NCI-H1694 treated with DMSO at 0.1 percent for 48 hours (cell line): ENCODE results near the gene HCRTR1.

Experiments used
- DNase-seq: peaks from one replicate; lab custom pipeline; 2025; lab: John Stamatoyannopoulos, UW

HCRTR1 gene

DNA sequence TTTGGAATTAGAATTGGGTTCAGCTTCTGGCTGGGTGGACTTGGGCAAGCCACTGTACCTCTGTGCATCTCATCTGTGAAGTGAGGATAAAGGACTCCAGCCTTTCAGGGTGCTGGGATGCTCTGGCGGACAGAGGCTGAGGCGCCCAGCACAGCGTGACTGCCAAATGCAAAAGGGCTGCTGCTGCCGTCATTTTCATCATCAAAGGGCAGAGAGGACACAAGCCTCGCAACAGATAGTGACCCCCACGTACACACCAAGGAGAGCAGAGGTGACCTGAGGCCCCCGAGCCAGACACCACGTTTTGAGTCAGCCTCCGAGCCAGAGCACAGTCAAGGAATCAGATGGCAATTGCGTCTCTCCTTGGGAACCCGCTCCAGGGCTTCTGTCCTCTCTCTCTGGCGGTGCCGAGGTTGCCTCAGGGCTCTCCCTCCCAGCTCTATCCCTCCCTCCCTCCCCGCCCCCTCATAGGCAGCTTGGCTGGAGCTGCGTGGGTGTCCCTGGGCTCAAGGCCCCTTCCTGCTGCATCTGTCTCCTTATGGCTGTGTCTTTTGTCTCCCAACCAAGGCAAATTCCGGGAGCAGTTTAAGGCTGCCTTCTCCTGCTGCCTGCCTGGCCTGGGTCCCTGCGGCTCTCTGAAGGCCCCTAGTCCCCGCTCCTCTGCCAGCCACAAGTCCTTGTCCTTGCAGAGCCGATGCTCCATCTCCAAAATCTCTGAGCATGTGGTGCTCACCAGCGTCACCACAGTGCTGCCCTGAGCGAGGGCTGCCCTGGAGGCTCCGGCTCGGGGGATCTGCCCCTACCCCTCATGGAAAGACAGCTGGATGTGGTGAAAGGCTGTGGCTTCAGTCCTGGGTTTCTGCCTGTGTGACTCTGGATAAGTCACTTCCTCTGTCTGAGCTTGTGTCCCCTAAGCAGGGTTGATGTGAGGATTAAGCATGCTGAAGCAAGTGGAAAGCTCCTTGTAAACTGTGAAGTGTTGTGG lies 9.0 kb downstream of the HCRTR1 start:
- no peak for DNase-seq

DNA sequence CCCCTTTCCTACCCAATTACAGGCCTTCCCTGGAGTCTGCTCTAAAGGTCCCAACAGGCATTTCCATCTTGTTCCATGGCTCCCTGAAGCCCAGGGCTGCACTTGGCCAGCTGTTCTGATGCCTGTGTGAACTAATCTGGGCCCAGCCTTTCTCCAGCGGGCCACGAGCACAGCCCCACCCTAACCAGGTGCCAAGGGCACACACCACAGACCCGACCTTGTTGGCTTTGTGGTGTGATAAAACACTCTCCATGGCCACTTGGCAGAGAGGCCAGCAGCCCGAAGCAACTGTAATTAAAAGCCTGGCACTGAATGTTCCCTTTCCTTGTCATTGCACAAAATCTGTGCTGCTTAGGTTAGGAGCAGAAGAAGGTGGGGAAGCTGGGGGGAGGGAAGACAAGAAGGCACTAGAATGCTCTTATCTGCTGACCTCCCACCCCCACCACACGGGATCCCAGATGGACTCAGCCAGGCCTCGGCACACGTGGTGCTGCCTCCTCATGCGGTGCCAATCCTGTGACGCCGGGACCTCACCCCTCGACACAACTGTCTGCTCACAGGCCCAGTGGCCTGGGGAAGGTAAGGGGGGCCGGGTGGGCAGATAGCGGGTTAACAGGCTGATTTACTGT lies 9.9 kb downstream of the HCRTR1 start:
- no peak for DNase-seq

DNA sequence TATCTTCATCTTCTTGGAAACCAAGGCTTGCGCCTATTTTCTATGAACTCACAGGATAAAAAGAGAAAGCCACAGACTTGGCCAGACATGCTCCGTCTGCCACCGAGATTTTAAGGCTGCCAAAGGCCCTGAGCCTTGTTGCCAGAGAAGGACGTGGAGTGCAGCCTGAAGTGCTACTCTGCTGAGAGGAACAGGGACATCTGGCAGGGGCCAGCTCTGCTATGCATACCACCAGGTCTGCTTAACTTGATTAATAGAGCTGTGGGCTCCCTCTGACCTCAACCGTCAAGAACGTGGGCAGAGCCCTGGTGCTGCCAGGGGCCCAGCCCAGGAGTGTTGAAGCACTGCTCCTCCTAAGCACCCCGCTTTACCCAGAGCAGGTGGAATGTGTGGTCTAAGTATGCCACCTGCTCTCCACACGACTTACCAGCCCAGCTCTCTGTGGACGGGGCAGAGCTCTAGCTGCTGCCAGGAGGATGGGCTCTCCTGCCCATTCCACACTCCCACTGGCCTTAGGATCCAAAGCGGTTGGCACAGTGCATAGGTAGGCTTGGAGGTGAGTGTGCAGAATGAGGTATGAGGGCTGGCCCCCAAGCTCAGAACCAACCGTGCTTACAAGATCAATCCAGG lies 10.6 kb downstream of the HCRTR1 start:
- peak; percentile 71 for DNase-seq

DNA sequence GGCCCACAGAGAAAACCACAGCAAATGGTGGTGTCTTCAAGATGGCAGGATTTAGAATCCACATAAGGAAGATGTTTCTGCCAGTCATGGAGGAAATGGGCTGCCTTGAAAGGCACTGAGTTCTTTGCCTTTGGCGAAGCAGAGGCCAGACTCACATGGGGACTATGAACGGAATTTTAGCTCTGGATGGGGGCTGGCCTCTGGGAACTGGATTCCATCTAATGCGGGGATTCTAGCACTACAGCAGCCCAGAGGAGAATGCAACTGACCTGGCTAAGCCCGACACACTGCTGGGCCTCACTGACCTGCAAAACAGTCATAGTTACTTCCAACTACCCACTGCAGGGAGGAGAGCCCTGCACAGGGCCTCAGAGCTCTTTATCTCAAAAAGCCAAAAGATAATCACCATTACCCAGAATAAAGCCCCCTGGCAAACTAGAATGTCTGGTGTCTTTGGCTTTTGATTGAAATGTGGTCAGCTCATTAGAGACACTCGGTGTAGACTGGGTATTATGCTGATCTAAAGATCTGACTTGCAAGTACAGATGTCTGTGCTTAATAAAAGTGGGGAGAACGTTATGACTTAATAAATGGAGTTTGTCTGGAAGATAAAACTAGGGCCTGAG lies 11.6 kb downstream of the HCRTR1 start:
- no peak for DNase-seq

DNA sequence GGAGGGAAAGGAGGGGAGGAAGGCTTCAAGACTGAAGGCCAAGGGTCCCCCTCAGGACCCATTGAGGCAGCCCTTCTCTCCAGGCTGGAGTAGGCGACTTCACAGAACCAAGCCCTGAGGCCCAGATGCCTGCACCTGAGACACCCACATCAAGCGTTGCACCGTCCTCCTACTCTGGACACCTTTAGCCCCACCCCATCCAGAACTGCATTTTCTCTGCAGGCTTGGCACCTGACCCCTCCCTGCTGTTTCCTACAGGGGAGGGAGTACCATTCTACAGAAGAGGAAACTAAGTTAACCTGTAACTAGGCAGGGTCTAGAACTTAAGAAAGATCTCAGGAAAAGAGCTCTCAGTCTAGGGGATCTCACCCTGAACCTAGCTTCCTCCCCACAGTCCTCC lies 15.2 kb downstream of the HCRTR1 start:
- DNase-seq = no peak

DNA sequence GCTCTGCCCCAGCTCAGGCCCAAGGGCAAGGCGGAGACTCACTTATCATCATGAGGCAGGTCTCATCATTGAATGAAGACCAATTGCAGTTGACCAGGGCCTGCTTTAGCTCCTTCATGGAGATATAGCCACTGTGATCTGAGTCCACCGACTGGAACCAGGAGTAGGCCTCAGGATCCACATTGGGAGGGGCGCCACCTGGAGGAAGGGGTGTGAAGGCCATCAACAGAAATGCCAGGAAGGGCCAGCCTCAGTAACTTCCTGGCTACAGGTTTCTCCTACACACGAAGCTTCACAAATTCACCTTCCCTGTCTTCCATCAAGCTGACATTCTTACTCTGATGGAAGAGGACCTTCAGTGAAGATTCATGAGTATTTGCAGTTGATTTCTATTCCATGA lies 15.6 kb downstream of the HCRTR1 start:
- DNase-seq = no peak

DNA sequence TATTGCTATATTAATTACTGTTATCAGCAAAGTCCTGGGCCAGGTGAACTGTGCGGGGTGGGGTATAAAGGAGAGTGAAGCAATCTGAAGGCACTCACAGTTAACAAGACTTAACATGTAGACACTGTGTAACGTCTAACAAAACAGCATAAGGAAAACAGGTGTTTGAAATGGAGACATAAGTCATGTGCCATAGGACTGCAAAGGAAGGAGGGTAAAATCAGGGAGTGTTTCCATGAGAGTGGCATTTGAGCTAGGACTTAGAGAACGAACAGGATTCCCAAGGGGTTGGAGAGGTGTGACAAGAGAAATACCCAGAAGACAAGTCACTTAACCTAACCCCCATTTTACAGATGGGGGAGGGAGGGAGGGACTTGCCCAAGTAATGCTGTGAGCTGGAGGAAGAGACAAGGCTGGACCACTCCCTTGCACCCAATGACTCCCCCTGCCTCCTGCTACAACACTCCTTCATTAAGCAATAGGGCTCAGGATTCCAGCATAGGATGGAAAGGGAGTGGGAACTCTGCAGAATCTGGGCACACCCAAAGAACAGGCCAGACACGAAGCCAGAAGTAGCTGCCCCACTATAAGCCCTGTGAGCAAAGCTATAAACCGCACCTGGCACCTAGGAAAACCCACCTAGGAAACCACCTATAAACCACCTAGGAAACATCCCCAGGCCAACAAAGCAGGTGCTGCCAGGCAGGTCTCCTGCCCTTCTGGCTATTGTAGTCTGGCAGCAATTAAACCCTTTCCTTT lies 20.6 kb downstream of the HCRTR1 start:
- DNase-seq = no peak

DNA sequence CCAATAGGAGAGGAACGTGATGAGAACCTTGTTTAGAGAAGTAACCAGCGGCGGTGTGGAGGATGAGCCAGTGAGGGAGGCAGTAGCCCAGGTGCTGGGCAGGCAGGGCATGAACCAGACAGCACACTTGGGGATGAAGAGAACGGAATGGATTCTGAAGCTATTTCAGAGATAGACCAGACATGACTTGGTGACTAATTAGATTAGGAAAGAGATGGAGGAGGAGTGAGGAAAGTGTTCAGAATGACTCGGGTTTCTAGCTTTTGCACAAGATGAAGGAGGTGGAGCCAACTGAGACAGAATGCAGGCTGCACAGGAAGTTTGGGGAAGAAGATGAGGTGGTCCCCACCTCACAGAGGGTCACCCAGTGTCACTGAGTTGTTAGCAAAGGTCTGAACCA lies 22.1 kb downstream of the HCRTR1 start:
- DNase-seq = no peak

DNA sequence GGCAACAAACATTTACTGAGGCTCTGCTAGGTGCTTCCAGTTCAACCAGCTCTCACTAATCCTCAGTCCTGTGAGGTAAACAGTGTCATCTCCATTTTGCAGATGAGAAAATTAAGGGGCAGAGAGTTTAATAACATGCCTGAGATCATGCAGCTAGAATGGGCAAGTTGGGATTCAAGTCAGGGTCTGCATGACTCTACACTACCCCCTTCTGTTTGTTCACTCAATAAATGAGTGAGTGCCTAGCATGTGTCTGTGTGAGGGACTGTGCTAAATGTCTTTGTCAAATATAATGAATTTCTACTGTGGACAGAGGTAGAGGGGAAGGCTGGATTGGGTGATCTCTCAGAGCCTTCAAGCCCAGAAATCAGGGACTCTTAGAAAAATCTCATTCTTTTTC lies 22.7 kb downstream of the HCRTR1 start:
- DNase-seq = no peak

DNA sequence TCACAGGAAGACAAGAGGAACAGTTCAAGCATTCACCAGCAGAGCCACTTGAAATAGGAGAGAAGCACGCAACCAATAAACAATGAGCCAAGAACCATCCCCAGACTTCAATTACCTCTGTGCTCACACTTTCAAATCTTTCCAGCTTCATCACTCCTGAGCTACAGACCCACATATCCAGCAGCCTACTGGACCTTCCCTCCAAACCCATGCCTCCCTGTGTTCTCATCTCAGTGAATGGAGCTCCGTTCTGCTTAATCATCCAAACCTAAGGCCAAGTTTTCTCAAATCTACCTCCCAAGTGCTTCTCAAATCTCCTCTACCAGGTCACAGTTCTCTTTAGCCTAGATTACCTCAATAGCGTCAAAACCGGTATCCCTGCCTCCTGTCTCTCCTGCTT lies 23.5 kb downstream of the HCRTR1 start:
- no peak for DNase-seq

DNA sequence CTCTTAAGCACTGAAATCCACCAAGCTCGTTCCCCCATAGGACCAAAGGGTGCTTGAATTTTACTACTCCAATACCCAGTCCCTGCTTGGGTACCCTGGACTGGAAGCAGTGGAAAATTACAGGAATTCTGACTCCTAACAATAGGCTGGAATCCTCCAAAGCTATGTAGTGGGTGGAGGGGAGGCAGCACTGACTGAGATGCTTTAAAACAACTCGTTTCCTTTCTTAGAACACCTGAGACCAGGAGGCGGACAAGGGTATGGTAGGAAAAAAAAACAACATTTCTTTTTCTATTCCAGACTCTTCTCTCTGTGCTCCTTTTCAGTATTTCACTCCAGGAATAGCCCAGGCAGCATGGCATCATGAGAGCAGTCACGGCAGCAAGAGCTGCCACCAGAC lies 24.9 kb downstream of the HCRTR1 start:
- no peak for DNase-seq

DNA sequence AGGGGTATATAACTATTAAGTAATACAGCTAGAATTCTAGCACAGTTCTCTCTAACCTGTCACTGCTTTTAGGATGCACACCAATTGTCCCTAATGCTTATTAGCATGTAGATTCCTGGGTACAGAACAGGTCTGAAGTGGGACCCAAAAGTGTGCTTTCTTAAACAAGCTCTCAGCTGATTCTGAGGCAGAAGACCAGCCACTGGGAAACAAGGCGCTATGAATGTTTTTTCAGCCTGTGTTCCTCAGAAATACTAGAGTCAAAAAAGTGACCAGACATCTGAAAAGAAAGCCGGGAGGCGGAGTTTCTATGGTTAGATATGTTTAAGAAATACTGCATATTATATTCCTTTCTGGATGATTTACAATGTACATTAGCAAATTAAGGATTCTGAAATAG lies 25.4 kb downstream of the HCRTR1 start:
- DNase-seq = no peak

DNA sequence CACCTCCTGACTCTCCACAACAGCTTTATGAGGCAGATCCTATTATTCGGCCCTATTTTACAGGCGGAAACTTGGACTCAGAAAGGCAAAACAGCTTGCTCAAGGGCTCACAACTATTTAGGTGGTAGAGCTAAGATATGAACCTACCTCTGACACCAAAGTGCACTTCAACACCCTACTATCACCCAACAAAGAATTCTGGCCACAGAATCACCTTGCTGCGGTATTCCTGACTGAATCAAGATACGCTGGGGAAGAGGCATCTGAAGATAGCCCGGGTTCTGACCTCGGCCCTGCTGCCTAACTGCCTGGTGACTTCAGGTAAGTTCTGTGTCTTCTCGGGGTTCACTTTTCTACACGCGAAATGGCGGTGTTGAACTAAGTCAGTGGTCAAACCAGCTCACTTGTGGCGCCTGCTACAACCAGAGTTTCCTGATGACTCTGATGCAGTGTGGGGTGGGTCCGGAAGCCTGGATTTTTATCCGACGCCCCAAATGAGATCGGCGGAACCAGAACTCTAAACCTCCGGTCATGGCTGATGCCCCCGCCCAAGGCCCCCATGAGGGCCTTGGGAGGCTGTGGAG lies 26.6 kb downstream of the HCRTR1 start:
- no peak for DNase-seq

DNA sequence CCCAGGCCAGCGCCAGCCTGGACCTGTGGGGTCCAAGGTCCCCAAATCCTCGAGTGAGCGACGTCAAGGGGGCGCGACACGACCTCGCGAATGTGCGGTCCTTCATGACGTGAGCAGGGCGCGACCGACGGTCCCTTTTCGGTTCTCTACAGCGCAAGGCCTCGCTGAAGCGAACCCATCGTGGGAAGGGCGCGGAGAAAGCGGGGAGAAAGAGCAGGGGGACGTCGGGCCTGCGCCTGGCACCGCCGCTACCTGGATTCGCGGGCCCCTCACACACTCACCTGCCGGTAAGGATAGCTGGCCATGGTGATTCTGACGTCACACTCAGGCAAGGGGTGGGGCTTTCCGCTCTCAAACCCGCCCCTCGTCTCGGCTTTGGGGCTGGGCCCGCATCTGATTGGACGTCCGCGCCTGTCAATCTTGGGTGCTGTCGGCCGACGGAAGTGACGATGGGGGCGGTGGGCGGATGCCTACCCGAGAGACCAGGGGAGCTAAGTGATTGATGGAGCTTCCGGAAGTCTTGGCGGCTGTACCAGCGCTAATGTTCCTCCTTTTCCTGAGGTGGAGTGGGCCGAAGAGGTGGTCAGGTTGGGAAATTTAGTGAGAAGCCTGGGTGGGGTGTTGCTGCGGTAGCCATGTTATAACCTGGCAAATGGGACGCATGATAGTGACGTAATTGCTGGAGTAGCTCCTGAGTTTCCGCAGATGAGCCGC lies 27.2 kb downstream of the HCRTR1 start, which contains the start of gene PEF1:
Gene PEF1, minus strand, starts transcription at position 317 of the 714 bp plus-strand sequence. Its CDS starts 12 bp downstream, at position 305.
- DNase-seq = peak; percentile 97

DNA sequence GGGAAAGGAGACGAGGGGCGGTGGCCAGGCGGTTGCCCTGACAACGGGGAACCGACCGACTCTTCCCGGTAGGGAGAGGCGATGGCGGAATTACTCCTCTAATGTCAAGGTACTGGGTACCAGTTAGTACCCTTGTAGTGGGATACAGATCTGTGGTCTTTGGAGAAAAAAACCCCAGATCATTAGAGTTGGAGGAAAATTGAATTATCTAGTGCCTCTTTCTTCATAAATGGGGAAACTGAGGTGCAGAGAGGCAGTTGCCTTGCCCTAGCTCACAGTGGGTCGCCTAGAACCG lies 27.7 kb downstream of the HCRTR1 start:
- DNase-seq = no peak

DNA sequence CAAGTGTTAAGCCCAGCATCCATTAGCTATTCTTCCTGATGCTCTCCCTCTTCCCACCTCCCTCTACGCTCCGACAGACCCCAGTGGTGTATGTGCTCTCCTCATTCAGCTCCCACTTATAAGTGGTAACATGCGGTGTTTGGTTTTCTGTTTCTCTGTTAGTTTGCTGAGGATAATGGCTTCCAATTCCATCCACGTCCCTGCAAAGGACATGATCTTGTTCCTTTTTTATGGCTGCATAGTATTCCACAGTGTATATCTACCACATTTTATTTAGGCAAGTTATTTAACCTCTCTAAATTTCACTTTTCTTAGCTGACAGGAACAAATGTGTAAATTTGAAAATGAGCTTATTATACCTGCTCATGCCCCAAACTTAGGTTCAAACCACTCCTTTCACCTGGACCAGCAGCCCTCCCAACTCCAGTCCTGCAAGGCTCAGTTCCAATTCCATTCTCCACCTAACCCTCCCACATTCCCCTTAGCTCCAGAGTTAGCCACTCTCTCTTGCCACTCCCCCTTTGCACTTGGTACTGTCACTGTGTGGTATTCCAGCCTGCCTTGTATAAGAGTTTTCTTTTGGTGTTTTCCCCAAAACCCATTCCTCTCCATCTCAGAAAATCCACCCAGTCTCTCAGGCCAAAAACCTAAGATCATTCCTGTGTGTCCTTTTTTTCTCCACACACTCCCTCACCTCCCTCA lies 28.9 kb downstream of the HCRTR1 start:
- no peak for DNase-seq

DNA sequence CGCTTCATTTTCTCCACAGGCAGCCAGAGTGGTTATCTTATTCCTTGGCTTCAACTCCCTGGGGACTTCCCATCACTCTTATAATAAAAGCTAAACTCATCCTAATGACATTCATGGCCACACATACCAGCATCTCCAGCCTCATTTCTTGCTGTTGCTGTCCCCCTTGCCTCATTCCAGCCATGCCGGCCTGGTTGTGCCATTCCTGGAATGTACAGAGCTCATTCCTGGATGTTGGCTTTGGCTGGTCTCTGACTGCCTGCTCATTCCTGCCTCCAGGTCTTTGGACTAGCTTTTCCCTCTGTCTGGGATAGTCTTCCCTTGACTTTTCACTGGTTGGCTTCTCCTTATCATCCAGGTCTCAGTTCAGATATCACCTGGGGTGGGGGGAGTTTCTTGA lies 29.6 kb downstream of the HCRTR1 start:
- no peak for DNase-seq

DNA sequence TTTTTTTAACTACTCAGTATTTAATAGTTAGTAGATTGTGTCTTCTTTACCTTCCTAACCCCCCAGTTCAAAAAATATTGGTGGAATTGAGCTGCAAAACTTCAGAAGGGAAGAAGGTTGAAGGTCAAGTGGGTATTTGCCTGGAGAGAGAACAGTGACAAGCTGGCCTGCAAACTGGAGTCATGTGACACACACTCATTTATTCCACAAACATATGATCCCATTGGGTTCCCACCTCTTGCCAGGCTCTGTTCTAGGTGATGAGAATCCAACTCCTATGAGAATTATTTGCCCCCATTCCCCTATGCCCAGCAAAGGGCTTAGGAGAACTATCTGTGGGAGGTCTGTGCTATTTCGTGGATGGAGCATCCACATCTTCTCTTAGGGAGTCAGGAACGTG lies 30.7 kb downstream of the HCRTR1 start:
- no peak for DNase-seq

DNA sequence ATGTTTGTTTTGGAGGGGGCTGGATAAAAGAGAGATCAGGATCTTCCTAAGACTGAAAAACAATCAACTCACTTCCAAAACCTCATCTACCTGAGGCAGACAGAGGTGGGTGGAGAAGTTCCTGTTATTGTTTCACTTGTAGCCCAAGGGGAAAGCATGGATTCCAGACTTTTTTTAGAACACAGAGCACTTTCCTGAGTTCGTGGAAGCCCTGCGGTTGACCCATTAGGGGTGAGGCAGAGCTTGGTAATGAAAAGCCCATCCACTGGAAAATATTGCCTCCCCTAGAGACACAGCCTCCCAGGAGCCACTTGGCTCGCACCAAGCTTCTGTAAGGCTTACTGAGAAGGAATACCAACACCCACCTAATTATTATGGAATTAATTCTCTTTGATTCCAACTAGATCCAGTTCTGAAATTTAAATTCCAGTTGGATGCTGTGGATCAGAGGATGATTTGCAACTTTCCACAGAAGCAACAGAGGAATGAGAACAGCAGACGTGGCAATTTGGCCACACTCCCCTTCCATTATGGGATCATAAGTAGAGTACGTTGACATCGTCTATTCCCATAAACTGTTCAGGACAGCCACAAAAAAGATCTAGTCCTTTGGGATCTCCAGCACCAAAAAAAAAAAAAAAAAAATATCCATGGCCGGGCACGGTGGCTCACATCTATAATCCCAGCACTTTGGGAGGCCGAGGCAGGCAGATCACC lies 31.3 kb downstream of the HCRTR1 start:
- DNase-seq = no peak
